HepG2 (cell line): ENCODE measurements around the gene PRM2. TPM values are rescaled to one million over a fixed set of nuclear protein-coding genes. Genes with fewer than 3 reads are reported as not detected.

Source experiments
- GRHL1 ChIP-seq: sonication (generic); formaldehyde crosslinking; conservative IDR thresholded peaks from 2 replicates; pipeline ENCODE4 v1.8.0; 2022; ENCODE audit warnings: missing genetic modification reagents
- MED1 ChIP-seq: sonication (generic); formaldehyde crosslinking; IDR thresholded peaks from 2 replicates; pipeline ENCODE4 v1.4.0; 2020; ENCODE audit warnings: missing genetic modification reagents
- MEIS2 ChIP-seq: sonication (generic); formaldehyde crosslinking; IDR thresholded peaks from 2 replicates; pipeline ENCODE4 v1.9.0; 2021; ENCODE audit warnings: mild to moderate bottlenecking, missing genetic modification reagents
- NFYC ChIP-seq: IDR thresholded peaks from 2 replicates; pipeline ENCODE4 v1.6.1; 2016; ENCODE audit warnings: missing genetic modification reagents, missing compliant biosample characterization
- PBX2 ChIP-seq: IDR thresholded peaks from 2 replicates; pipeline ENCODE4 v1.6.1; 2016; ENCODE audit warnings: control low read depth
- SAFB2 ChIP-seq: sonication (generic); formaldehyde crosslinking; IDR thresholded peaks from 2 replicates; pipeline ENCODE4 v1.5.1; 2020; ENCODE audit warnings: missing genetic modification reagents, low read depth, mild to moderate bottlenecking, borderline replicate concordance
- SALL1 ChIP-seq: sonication (generic); formaldehyde crosslinking; IDR thresholded peaks from 2 replicates; pipeline ENCODE4 v1.8.0; 2022; ENCODE audit warnings: mild to moderate bottlenecking, missing genetic modification reagents
- TOPORS ChIP-seq: sonication (generic); formaldehyde crosslinking; IDR thresholded peaks from 2 replicates; pipeline ENCODE4 v1.8.0; 2023; ENCODE audit warnings: mild to moderate bottlenecking, missing genetic modification reagents
- ZNF260 ChIP-seq: sonication (generic); formaldehyde crosslinking; IDR thresholded peaks from 2 replicates; pipeline ENCODE4 v1.4.0; 2020; ENCODE audit warnings: missing genetic modification reagents, low read depth, mild to moderate bottlenecking, borderline replicate concordance
- ZNF329 ChIP-seq: sonication (generic); formaldehyde crosslinking; IDR thresholded peaks from 2 replicates; pipeline ENCODE4 v1.9.0; 2021; ENCODE audit warnings: low read depth, mild to moderate bottlenecking, missing genetic modification reagents
- ZNF83 ChIP-seq: sonication (generic); formaldehyde crosslinking; IDR thresholded peaks from 2 replicates; pipeline ENCODE4 v1.4.0; 2020; ENCODE audit warnings: missing genetic modification reagents, mild to moderate bottlenecking, borderline replicate concordance
- polyA plus RNA-seq, 8 experiments: library from polyadenylated mRNA; depleted of rRNA in 3 of 8; stranded (reverse) in 7 of 8; unstranded in 1 of 8; fragments of >200 nt; fragmentation: Illumina TruSeq in 4 of 8; extraction: Trizol in 4 of 8; gene quantifications; 2 replicates each; pipeline versions ENCODE4 v1.2.1 to v1.2.3, GENCODE V29; 2011 to 2016; ENCODE audit warnings: low read depth in 4 of 8, missing spikeins in 1 of 8, mixed read lengths in 1 of 8; ENCODE audit not compliant: insufficient read depth in 1 of 8
- total RNA-seq, 5 experiments: library from RNA; depleted of rRNA; stranded (reverse); fragments of >200 nt; fragmentation: Illumina TruSeq; extraction: Trizol; gene quantifications; 2 replicates each; pipeline ENCODE4 v1.2.3, GENCODE V29; 2016; ENCODE audit warnings: low read depth in 1 of 5
- TF ChIP-seq, protein P1 (sequence below): sonication (generic); formaldehyde crosslinking; IDR thresholded peaks from 2 replicates; pipeline ENCODE4 v1.4.0; 2020; ENCODE audit warnings: missing genetic modification reagents

Gene PRM2
- total and polyA plus RNA-seq, 2 of the 13 experiments (the other 11 are each of a cell fraction or from before 2014, with no cell fraction given), result 0.54 TPM; not detected in 1

DNA sequence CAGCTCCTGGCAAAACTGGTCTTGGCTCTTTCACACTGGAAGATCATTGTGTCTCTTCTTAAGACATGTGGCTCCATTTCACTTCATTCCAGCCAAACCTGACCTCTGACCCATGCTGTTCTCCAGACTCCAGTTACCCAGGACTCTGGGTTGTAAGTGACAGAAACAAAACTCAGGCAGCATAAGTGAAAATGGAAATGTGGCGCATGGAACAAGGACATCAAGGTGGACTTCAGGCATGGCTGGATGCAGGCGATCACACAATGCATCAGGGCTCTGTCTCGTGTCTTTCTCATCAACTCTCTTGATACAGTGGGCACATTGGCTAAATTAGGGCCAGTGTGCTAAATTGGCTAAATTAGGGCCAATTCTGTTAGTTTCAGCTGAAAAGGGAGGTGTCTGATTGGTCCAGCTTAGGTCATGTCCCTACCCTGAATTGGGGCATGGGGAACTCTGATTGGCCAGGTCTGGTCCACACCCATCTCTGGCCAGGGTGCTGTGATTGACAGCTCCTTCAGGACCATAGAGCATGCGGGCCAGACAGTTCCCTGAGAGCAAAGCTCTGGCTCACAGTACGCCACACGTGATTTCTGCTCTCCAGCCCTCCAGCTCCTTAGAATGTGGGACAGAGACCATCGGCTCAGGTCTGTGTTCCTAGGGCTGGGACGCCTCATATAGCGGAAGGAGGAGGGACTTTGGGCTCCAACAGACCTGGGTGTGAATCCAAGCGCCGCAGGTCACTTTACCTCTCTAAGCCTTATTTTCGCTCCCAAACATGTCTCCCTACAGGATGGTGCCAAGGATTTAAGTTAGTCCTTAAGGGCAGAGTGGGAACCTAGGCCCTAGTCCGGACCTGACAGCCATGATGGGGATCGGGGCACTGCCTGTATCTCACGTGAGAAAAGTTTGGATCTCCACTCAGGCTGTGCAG is 37.7 kb downstream of the PRM2 start (continued):
- TF ChIP-seq GRHL1 (CRISPR knock-in tag) (no peak), NFYC (CRISPR knock-in tag) (peak; percentile 66), ZNF83 (CRISPR knock-in tag) (no peak), ZNF260 (CRISPR knock-in tag) (0 out of 2 replicates have a peak, but pooled peaks have one; percentile 44), SAFB2 (CRISPR knock-in tag) (peak; percentile 36; the same call in 1 of the 2 replicates), TOPORS (CRISPR knock-in tag) (no peak), MED1 (0 out of 2 replicates have a peak, but pooled peaks have one; percentile 2), PBX2 (CRISPR knock-in tag) (peak; percentile 74), SALL1 (CRISPR knock-in tag) (peak; percentile 28; the same call in 1 of the 2 replicates), MEIS2 (CRISPR knock-in tag) (0 out of 2 replicates have a peak, but pooled peaks have one; percentile 15), ZNF329 (peak; percentile 99)
- TF ChIP-seq, protein P1, sequence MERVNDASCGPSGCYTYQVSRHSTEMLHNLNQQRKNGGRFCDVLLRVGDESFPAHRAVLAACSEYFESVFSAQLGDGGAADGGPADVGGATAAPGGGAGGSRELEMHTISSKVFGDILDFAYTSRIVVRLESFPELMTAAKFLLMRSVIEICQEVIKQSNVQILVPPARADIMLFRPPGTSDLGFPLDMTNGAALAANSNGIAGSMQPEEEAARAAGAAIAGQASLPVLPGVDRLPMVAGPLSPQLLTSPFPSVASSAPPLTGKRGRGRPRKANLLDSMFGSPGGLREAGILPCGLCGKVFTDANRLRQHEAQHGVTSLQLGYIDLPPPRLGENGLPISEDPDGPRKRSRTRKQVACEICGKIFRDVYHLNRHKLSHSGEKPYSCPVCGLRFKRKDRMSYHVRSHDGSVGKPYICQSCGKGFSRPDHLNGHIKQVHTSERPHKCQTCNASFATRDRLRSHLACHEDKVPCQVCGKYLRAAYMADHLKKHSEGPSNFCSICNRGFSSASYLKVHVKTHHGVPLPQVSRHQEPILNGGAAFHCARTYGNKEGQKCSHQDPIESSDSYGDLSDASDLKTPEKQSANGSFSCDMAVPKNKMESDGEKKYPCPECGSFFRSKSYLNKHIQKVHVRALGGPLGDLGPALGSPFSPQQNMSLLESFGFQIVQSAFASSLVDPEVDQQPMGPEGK (CRISPR knock-in tag), result no peak
- TF ChIP-seq, all 625 proteins: peak for 14
